HepG2 (cell line): Measurements from ENCODE around the gene SIGLEC1. TPM values are rescaled to one million over a fixed set of nuclear protein-coding genes. Genes with fewer than 3 reads are reported as not detected.

ENCODE experiments used
- ATAD3A ChIP-seq: sonication (generic); formaldehyde crosslinking; IDR thresholded peaks from 2 replicates; pipeline ENCODE4 v1.4.0; 2020; ENCODE audit warnings: missing genetic modification reagents
- BCLAF1 ChIP-seq: fragments of 450-650 bp; IDR thresholded peaks from 2 replicates; pipeline ENCODE4 v1.6.1; 2017; ENCODE audit warnings: mild to moderate bottlenecking
- BHLHE40 ChIP-seq: IDR thresholded peaks from 2 replicates; pipeline ENCODE4 v1.6.1; 2011; ENCODE audit warnings: low read length, improper control_type of control experiment
- CEBPZ ChIP-seq: IDR thresholded peaks from 2 replicates; pipeline ENCODE4 v1.6.1; 2012; ENCODE audit warnings: low read length, improper control_type of control experiment
- EZH2 ChIP-seq: conservative IDR thresholded peaks from 2 replicates; pipeline ENCODE4 v1.6.1; 2012; ENCODE audit warnings: mild to moderate bottlenecking, low read depth, low read length, moderate library complexity
- HMG20B ChIP-seq: conservative IDR thresholded peaks from 2 replicates; pipeline ENCODE4 v1.6.1; 2016; ENCODE audit warnings: missing genetic modification reagents, missing compliant biosample characterization
- ISL2 ChIP-seq: sonication (generic); formaldehyde crosslinking; IDR thresholded peaks from 2 replicates; pipeline ENCODE4 v1.5.0; 2020; ENCODE audit warnings: missing genetic modification reagents
- JDP2 ChIP-seq: sonication (generic); formaldehyde crosslinking; IDR thresholded peaks from 2 replicates; pipeline ENCODE4 v1.8.1; 2022; ENCODE audit warnings: missing genetic modification reagents, borderline replicate concordance
- JUND ChIP-seq: sonication (generic); formaldehyde crosslinking; IDR thresholded peaks from 2 replicates; pipeline ENCODE4 v1.8.0; 2022; ENCODE audit warnings: mild to moderate bottlenecking, missing genetic modification reagents
- KLF11 ChIP-seq: IDR thresholded peaks from 2 replicates; pipeline ENCODE4 v1.6.1; 2016; ENCODE audit warnings: missing compliant biosample characterization
- KLF15 ChIP-seq: sonication (generic); formaldehyde crosslinking; IDR thresholded peaks from 2 replicates; pipeline ENCODE4 v1.8.1; 2023; ENCODE audit warnings: borderline replicate concordance, mild to moderate bottlenecking, inconsistent platforms, missing genetic modification reagents, mixed read lengths
- LRRFIP1 ChIP-seq: sonication (generic); formaldehyde crosslinking; conservative IDR thresholded peaks from 2 replicates; pipeline ENCODE4 v1.4.0; 2020; ENCODE audit warnings: missing genetic modification reagents
- ZNF687 ChIP-seq: sonication (generic); formaldehyde crosslinking; IDR thresholded peaks from 2 replicates; pipeline ENCODE4 v1.5.1; 2020; ENCODE audit warnings: mild to moderate bottlenecking, missing genetic modification reagents, moderate library complexity
- ZNF709 ChIP-seq: sonication (generic); formaldehyde crosslinking; IDR thresholded peaks from 2 replicates; pipeline ENCODE4 v1.5.0; 2020; ENCODE audit warnings: mild to moderate bottlenecking, missing genetic modification reagents
- ZNF772 ChIP-seq: sonication (generic); formaldehyde crosslinking; IDR thresholded peaks from 2 replicates; pipeline ENCODE4 v1.5.0; 2020; ENCODE audit warnings: mild to moderate bottlenecking, missing genetic modification reagents
- ZNF83 ChIP-seq: sonication (generic); formaldehyde crosslinking; IDR thresholded peaks from 2 replicates; pipeline ENCODE4 v1.4.0; 2020; ENCODE audit warnings: missing genetic modification reagents, mild to moderate bottlenecking, borderline replicate concordance
- polyA plus RNA-seq, 8 experiments: library from polyadenylated mRNA; depleted of rRNA in 3 of 8; stranded (reverse) in 7 of 8; unstranded in 1 of 8; fragments of >200 nt; fragmentation: Illumina TruSeq in 4 of 8; extraction: Trizol in 4 of 8; gene quantifications; 2 replicates each; pipeline versions ENCODE4 v1.2.1 to v1.2.3, GENCODE V29; 2011 to 2016; ENCODE audit warnings: low read depth in 4 of 8, missing spikeins in 1 of 8, mixed read lengths in 1 of 8; ENCODE audit not compliant: insufficient read depth in 1 of 8
- total RNA-seq, 5 experiments: library from RNA; depleted of rRNA; stranded (reverse); fragments of >200 nt; fragmentation: Illumina TruSeq; extraction: Trizol; gene quantifications; 2 replicates each; pipeline ENCODE4 v1.2.3, GENCODE V29; 2016; ENCODE audit warnings: low read depth in 1 of 5

The SIGLEC1 gene
- total and polyA plus RNA-seq, 2 of the 13 experiments (the other 11 are each of a cell fraction or from before 2014, with no cell fraction given) = 0.01 TPM; not detected in 1

- TF ChIP-seq CEBPZ (no peak), LRRFIP1 (CRISPR knock-in tag) (no peak), BCLAF1 (no peak), ZNF709 (CRISPR knock-in tag) (no peak), ATAD3A (CRISPR knock-in tag) (no peak), ISL2 (CRISPR knock-in tag) (no peak), EZH2 (peak; percentile 80; the same call in 1 of the 2 replicates), JUND (CRISPR knock-in tag) (no peak), JDP2 (CRISPR knock-in tag) (no peak), KLF15 (no peak), ZNF687 (CRISPR knock-in tag) (peak; percentile 15; the same call in 1 of the 2 replicates), HMG20B (CRISPR knock-in tag) (no peak), BHLHE40 (no peak), KLF11 (no peak), ZNF772 (CRISPR knock-in tag) (0 out of 2 replicates have a peak, but pooled peaks have one; percentile 14), ZNF83 (no peak)
Observed at GRCh38 chr20:3681931-3682781, 30.2 kb downstream of the SIGLEC1 start, which contains the start of gene ADAM33 (continued).
